ENCODE measurements around the gene CARD10. TPM values are rescaled to one million over a fixed set of nuclear protein-coding genes. Genes with fewer than 3 reads are reported as not detected.

The CARD10 gene
- total and polyA plus RNA-seq, 2 of the 8 experiments (the other 6 are each of a cell fraction or from before 2014, with no cell fraction given): 13.5 to 14.4 TPM

DNA sequence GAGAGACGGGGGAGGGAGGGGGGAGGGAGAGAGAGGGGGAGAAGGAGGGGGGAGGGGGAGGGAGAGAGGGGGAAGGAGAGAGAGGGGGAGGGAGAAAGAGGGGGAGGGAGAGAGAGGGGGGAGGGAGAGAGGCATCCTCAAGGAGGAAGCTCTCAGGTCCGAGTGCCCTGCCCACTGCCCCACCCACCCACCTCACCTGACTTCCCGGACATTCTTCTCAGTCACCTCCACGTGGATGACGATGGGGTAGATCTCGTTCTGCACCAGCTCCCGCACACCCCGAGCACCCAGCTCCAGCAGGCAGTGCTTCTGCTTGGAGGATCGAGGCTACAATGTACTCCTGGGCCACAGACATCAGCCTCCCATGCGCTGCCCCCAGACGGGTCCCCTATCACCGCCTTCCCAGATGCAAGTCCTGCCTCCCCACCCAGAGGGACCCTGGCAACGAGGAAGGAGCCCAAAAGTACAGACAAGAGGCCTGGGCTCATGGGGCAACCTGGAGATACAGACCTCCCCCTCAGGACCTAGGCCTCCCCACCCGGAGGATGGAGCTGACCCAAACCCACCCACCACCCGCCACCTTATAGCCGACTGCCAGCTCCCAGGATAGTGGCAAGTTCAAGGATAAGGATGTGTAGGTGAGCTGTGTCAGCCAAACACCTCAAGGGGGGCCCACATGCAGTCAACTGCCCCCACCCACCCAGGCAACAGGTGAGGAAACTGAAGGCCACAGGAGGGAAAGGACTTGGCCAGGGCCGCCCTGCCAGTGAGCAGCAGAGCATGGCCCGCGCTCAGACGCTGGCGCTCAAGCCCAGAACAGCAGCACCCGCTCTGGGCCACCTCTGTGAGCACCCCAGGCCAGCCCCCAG is 27.4 kb downstream of the CARD10 start:
- Histone ChIP-seq H2AFZ (ENCODE audit: low read length) (no peak overlapping the region), H4K5ac (ENCODE audit: insufficient read length, low read depth, low read length) (no peak overlapping the region), H2BK12ac (ENCODE audit: low read depth, low read length) (no peak overlapping the region), H3K9ac (replicated peaks in 1 of 4; ENCODE audit: extremely low read depth in 1 of 4, low read depth in 3 of 4, low read length in 3 of 4) (no peak overlapping the region), H4K20me1 (replicated peaks in 1 of 2; ENCODE audit: control insufficient read depth in 1 of 2, insufficient read depth in 2 of 2, low read length in 2 of 2) (no peaks in the 10 kb centered on the region), H2AK5ac (ENCODE audit: low read depth, low read length) (no peak overlapping the region), H3K4me3 (ENCODE audit: extremely low read depth in 1 of 4, insufficient read depth in 2 of 4, low read depth in 3 of 4, low read length in 4 of 4) (no peak overlapping the region), H3K4me1 (replicated peaks in 1 of 4; ENCODE audit: control insufficient read depth in 3 of 4, insufficient read depth in 4 of 4, low read length in 3 of 4) (peaks cover 0 to 19% (median 12%) of the 10 kb centered on the region in 4 experiments; a peak in 6 of 7 replicates), H3K23me2 (ENCODE audit: low read depth, low read length) (no peaks in the 10 kb centered on the region), H3K18ac (ENCODE audit: extremely low read depth, low read length) (no peak overlapping the region), H3K36me3 (ENCODE audit: control insufficient read depth in 2 of 4, insufficient read depth in 4 of 4, low read length in 3 of 4) (no peaks in the 10 kb centered on the region), H3K4ac (replicated peaks; ENCODE audit: insufficient read length, low read depth, low read length) (no peak overlapping the region), H2BK20ac (ENCODE audit: low read length) (no peak overlapping the region), H4K91ac (replicated peaks; ENCODE audit: insufficient read length, low read length) (no peak overlapping the region), H3K9me3 (ENCODE audit: insufficient read depth in 2 of 2, low read depth in 1 of 2, low read length in 1 of 2) (no peaks in the 10 kb centered on the region), H3K14ac (ENCODE audit: insufficient read length) (no peak overlapping the region), H3K4me2 (ENCODE audit: insufficient read depth in 1 of 2, low read depth in 2 of 2, low read length in 2 of 2) (no peak overlapping the region), H3K23ac (ENCODE audit: insufficient read length) (no peak overlapping the region), H3K79me2 (ENCODE audit: control insufficient read depth in 1 of 2, insufficient read depth in 2 of 2, low read length in 2 of 2) (no peaks in the 10 kb centered on the region), H4K8ac (ENCODE audit: extremely low read depth, insufficient read depth, low read length) (peak overlapping the region; percentile 63), H3K27ac (ENCODE audit: low read depth, low read length) (no peak overlapping the region), H3K27me3 (replicated peaks in 1 of 4; ENCODE audit: control insufficient read depth in 3 of 4, extremely low read depth in 1 of 4, insufficient read depth in 3 of 4, low read length in 3 of 4) (no peaks in the 10 kb centered on the region), H3K56ac (replicated peaks; ENCODE audit: insufficient read length, low read depth, low read length) (no peak overlapping the region), H3K79me1 (ENCODE audit: low read depth, low read length) (no peaks in the 10 kb centered on the region), H2BK15ac (ENCODE audit: low read length) (no peak overlapping the region), H2BK5ac (ENCODE audit: low read depth, low read length) (no peak overlapping the region), H2BK120ac (replicated peaks; ENCODE audit: low read depth, low read length) (no peak overlapping the region)
- TF ChIP-seq POLR2AphosphoS5 (IDR thresholded peaks at IDR 0.05; ENCODE audit: low read depth, low read length): no peak
- no peak for TF ChIP-seq BACH1 (IDR thresholded peaks at IDR 0.05; ENCODE audit: low read length)
- TF ChIP-seq GTF2F1 (IDR thresholded peaks at IDR 0.05; ENCODE audit: borderline replicate concordance, low read depth, low read length): no peak
- no peak for TF ChIP-seq RNF2 (IDR thresholded peaks at IDR 0.05; ENCODE audit: borderline replicate concordance, low read depth, low read length, missing control alignments, poor library complexity, severe bottlenecking)
- no peak for TF ChIP-seq SP1 (IDR thresholded peaks at IDR 0.05; ENCODE audit: low read depth, low read length)
- no peak for TF ChIP-seq SRF (IDR thresholded peaks at IDR 0.05; ENCODE audit: low read depth, low read length)
- TF ChIP-seq JUN (IDR thresholded peaks at IDR 0.05; ENCODE audit: low read depth, low read length): no peak
- TF ChIP-seq POU5F1 (IDR thresholded peaks at IDR 0.05; ENCODE audit: low read depth, low read length): no peak
- no peak for TF ChIP-seq NRF1 (IDR thresholded peaks at IDR 0.05; ENCODE audit: low read depth, low read length)
- TF ChIP-seq CEBPB (IDR thresholded peaks at IDR 0.05; ENCODE audit: low read depth, low read length): no peak
- TF ChIP-seq TCF12 (IDR thresholded peaks at IDR 0.05; ENCODE audit: low read depth, low read length): no peak
- TF ChIP-seq SIN3A (conservative IDR thresholded peaks at IDR 0.05 in 1 of 2, IDR thresholded peaks at IDR 0.05 in 1 of 2; ENCODE audit: low read depth in 1 of 2, low read length in 2 of 2): no peak
- WGBS, 2 experiments (ENCODE audit: extremely low coverage in 1 of 2, insufficient coverage in 1 of 2, insufficient read length in 1 of 2, insufficient replicate concordance in 2 of 2, low coverage in 1 of 2, low lambda C conversion rate in 2 of 2, missing lambda C conversion rate in 1 of 2): 94% methylated on average over 16 of the region's 22 CpGs; no CpG with 5 or more reads in 1 of the 2 experiments
- no peak for DNase-seq (ENCODE audit: low read depth in 1 of 2, low spot score in 2 of 2)
- CTCF ChIA-PET (ENCODE audit: partially characterized antibody): interaction anchor here (0.8 to 21.5 kb wide), 11 partner anchors 10 to 175 kb away, joined by 3 to 312 read pairs (median 4); no protein-coding TSS in a partner anchor
- FAIRE-seq: no peak
- POLR2A ChIA-PET (ENCODE audit: partially characterized antibody): interaction anchor here (0.5 kb wide), 1 partner anchor 817 kb away, joined by 3 read pairs; no protein-coding TSS in a partner anchor
